ENCODE measurements around the gene MLC1. TPM values are rescaled to one million over a fixed set of nuclear protein-coding genes. Genes with fewer than 3 reads are reported as not detected.

The MLC1 gene
- total RNA-seq, 1 donor from 2014 or later = not detected

GRCh38 chr22:50062509-50063135 is 22.6 kb downstream of the MLC1 start:
- peaks cover 26% of the 10 kb centered on the region for H3K4me1 Mint-ChIP-seq (ENCODE audit: low read depth)
- H3K9me3 Mint-ChIP-seq (ENCODE audit: low read depth) = no peaks in the 10 kb centered on the region
- H3K4me3 Mint-ChIP-seq (ENCODE audit: low read depth) = no peak overlapping the region
- DNase-seq (ENCODE audit: low spot score, unreplicated experiment) = no peak
- H3K27ac Mint-ChIP-seq = peak overlapping the region; percentile 33
- TF ChIP-seq CTCF (IDR thresholded peaks at IDR 0.05; ENCODE audit: unreplicated experiment) = no peak
- H3K36me3 Mint-ChIP-seq (ENCODE audit: insufficient read depth) = no peaks in the 10 kb centered on the region
- peaks cover 9% of the 10 kb centered on the region for H3K27me3 Mint-ChIP-seq

- Mint-ChIP-seq H3K4me1 (ENCODE audit: low read depth) (peaks cover 26% of the 10 kb centered on the region), H3K27me3 (peaks cover 8% of the 10 kb centered on the region), H3K4me3 (ENCODE audit: low read depth) (no peak overlapping the region), H3K27ac (no peak overlapping the region), H3K9me3 (ENCODE audit: low read depth) (no peaks in the 10 kb centered on the region), H3K36me3 (ENCODE audit: insufficient read depth) (no peaks in the 10 kb centered on the region)
- no peak for TF ChIP-seq CTCF (IDR thresholded peaks at IDR 0.05; ENCODE audit: unreplicated experiment)
- DNase-seq (ENCODE audit: low spot score, unreplicated experiment) = no peak
These were observed 23.3 kb downstream of the MLC1 start for GRCh38 chr22:50061824-50062355.

GRCh38 chr22:50061141-50061823 is 23.9 kb downstream of the MLC1 start:
- Mint-ChIP-seq H3K27ac (peak overlapping the region; percentile 49), H3K9me3 (ENCODE audit: low read depth) (no peaks in the 10 kb centered on the region), H3K4me3 (ENCODE audit: low read depth) (no peak overlapping the region), H3K4me1 (ENCODE audit: low read depth) (peaks cover 26% of the 10 kb centered on the region), H3K36me3 (ENCODE audit: insufficient read depth) (no peaks in the 10 kb centered on the region), H3K27me3 (peaks cover 8% of the 10 kb centered on the region)
- DNase-seq (ENCODE audit: low spot score, unreplicated experiment) = no peak
- no peak for TF ChIP-seq CTCF (IDR thresholded peaks at IDR 0.05; ENCODE audit: unreplicated experiment)

GRCh38 chr22:50060441-50061140 is 24.6 kb downstream of the MLC1 start:
- no peak overlapping the region for H3K4me3 Mint-ChIP-seq (ENCODE audit: low read depth)
- DNase-seq (ENCODE audit: low spot score, unreplicated experiment) = peak; percentile 74

More at GRCh38 chr22:50060441-50061140, 24.6 kb downstream of the MLC1 start:
- Mint-ChIP-seq H3K36me3 (ENCODE audit: insufficient read depth) (no peaks in the 10 kb centered on the region), H3K27me3 (peaks cover 7% of the 10 kb centered on the region), H3K4me1 (ENCODE audit: low read depth) (peaks cover 26% of the 10 kb centered on the region), H3K27ac (peak overlapping the region; percentile 92), H3K9me3 (ENCODE audit: low read depth) (no peaks in the 10 kb centered on the region)
- peak; percentile 42 for TF ChIP-seq CTCF (IDR thresholded peaks at IDR 0.05; ENCODE audit: unreplicated experiment)
